Spleen (tissue), 11 donors: ENCODE measurements around the gene PTPN9. TPM values are rescaled to one million over a fixed set of nuclear protein-coding genes. Genes with fewer than 3 reads are reported as not detected.
"Not testable (repeated sequence)": the region's sequence is repeated elsewhere in the genome, so short reads cannot be mapped to it uniquely, and the experiment has no call there.

Experiments
- DNase-seq: peaks from one replicate; pipeline ENCODE4 v3.0.0-alpha.2; 2020
- H3K27ac ChIP-seq, 8 donors: fragments of 200-600 bp; sonication (generic) in 7 of 8; 1 replicate in 4 of 8; 2 replicates in 4 of 8; pipeline versions ENCODE4 v1.5.0 to v1.8.0; 2016 to 2021; ENCODE audit warnings: inconsistent platforms in 4 of 8, mild to moderate bottlenecking in 4 of 8, moderate library complexity in 1 of 8
- H3K27me3 ChIP-seq, 7 donors: fragments of 200-600 bp; sonication (generic) in 6 of 7; replicated peaks in 1 of 7; 1 replicate in 4 of 7; 2 replicates in 3 of 7; pipeline versions ENCODE4 v1.5.0 to v1.8.0; 2016 to 2021; ENCODE audit warnings: inconsistent platforms in 3 of 7, mild to moderate bottlenecking in 1 of 7
- H3K36me3 ChIP-seq, 6 donors: fragments of 200-600 bp; sonication (generic) in 5 of 6; 1 replicate in 4 of 6; 2 replicates in 2 of 6; pipeline versions ENCODE4 v1.5.0 to v1.8.0; 2016 to 2021; ENCODE audit warnings: inconsistent platforms in 2 of 6
- H3K4me1 ChIP-seq, 6 donors: fragments of 200-600 bp; sonication (generic) in 5 of 6; 1 replicate in 3 of 6; 2 replicates in 3 of 6; pipeline versions ENCODE4 v1.5.0 to v1.8.0; 2016 to 2021; ENCODE audit warnings: inconsistent platforms in 3 of 6
- H3K4me3 ChIP-seq, 8 donors: fragments of 200-600 bp; sonication (generic) in 7 of 8; 1 replicate in 4 of 8; 2 replicates in 4 of 8; pipeline versions ENCODE4 v1.5.0 to v1.8.0; 2016 to 2021; ENCODE audit warnings: inconsistent platforms in 4 of 8, mild to moderate bottlenecking in 4 of 8, moderate library complexity in 2 of 8
- H3K9me3 ChIP-seq, 8 donors: fragments of 200-600 bp; sonication (generic) in 7 of 8; 1 replicate in 4 of 8; 2 replicates in 4 of 8; pipeline versions ENCODE4 v1.5.0 to v1.8.0; 2016 to 2021; ENCODE audit warnings: inconsistent platforms in 4 of 8
- CTCF ChIP-seq, 11 experiments: fragments of 200-600 bp in 7 of 11; fragments of 450-650 bp in 4 of 11; sonication (generic) in 4 of 11; IDR thresholded peaks in 8 of 11; conservative IDR thresholded peaks in 3 of 11; 1 replicate in 7 of 11; 2 replicates in 4 of 11; pipeline versions ENCODE4 v1.4.0 to v1.8.0; 2016 to 2021; ENCODE audit warnings: antibody characterized with exemption in 11 of 11, inconsistent platforms in 4 of 11, mild to moderate bottlenecking in 1 of 11
- POLR2A ChIP-seq, 3 donors: fragments of 450-650 bp; IDR thresholded peaks; one replicate each; pipeline ENCODE4 v1.5.1; 2017; ENCODE audit warnings: antibody characterized with exemption in 3 of 3, mild to moderate bottlenecking in 1 of 3
- POLR2AphosphoS5 ChIP-seq, 3 donors: sonication (generic); formaldehyde crosslinking; IDR thresholded peaks; one replicate each; pipeline ENCODE4 v1.5.1; 2017; ENCODE audit warnings: antibody characterized with exemption in 3 of 3
- WGBS, 5 donors: extraction: QIAGEN DNeasy Blood & Tissue Kit in 3 of 5; methylation state at CpG; one replicate each; pipeline versions ENCODE4 v1.1.5 to v1.1.7; 2013 to 2018; 5-methylcytosine and 5-hydroxymethylcytosine counted together
- intact Hi-C: fragments of 100-400 bp; cut with DNase I; formaldehyde crosslinking; loops from one replicate; pipeline ENCODE4 v1.15.0; 2023; ENCODE audit warnings: low total_unique reads
- polyA plus RNA-seq, 3 donors: library from polyadenylated mRNA; stranded (reverse); fragments of 200-250 nt; gene quantifications; one replicate each; pipeline ENCODE4 v1.2.1, GENCODE V29; 2013
- total RNA-seq, 7 donors: library from RNA; depleted of rRNA in 3 of 7; stranded (reverse); fragments of >200 nt in 3 of 7; fragmentation: NEBNext Ultra II Directional in 4 of 7; extraction: Animal tissue kit (Norgen Biotek cat#: 25700) in 4 of 7; gene quantifications; one replicate each; pipeline versions ENCODE4 v1.1.0 to v1.2.1, GENCODE V29; 2016 to 2021
- donor health status: healthy with polysubstance abuse.
- donor health status: DM: no; HTN: no; CAD: no; lungs with moderate emphysema.
- donor health status: DM: no; HTN: no; CAD: no.
- donor health status: Bipolar disorder and iron deficiency.
- donor health status: healthy.
- donor health status: DM: no; HTN: no; CAD: no.
- donor health status: DM: yes; HTN: yes; CAD: no.

Gene PTPN9
- total and polyA plus RNA-seq, 10 donors: 4.6 to 32.5 (median 22.3) TPM

GRCh38 chr15:75508840-75509532, 70.1 kb downstream of the PTPN9 start:
- Histone ChIP-seq H3K4me3 (no peak overlapping the region), H3K27ac (no peak overlapping the region), H3K4me1 (no peaks in the 10 kb centered on the region), H3K9me3 (no peaks in the 10 kb centered on the region), H3K27me3 (no peaks in the 10 kb centered on the region), H3K36me3 (peaks cover 0 to 86% (median 45%) of the 10 kb centered on the region in 6 donors)
- no peak for DNase-seq
- TF ChIP-seq CTCF (IDR thresholded peaks at IDR 0.05 in 8 of 11, conservative IDR thresholded peaks at IDR 0.05 in 3 of 11) (peak in 8 of 11 experiments; percentile 12 to 55 (median 39)), POLR2A (IDR thresholded peaks at IDR 0.05) (no peak)
- 82 to 87% (median 82%) methylated on average over 7 of the region's 7 CpGs for WGBS, 5 donors
- intact Hi-C loops: no loop called here

- peaks cover 0 to 88% (median 36%) of the 10 kb centered on the region in 6 donors for H3K36me3 ChIP-seq
- intact Hi-C loops: no loop called here
Observed at GRCh38 chr15:75502360-75502759, 76.8 kb downstream of the PTPN9 start.

GRCh38 chr15:75493732-75494131, 85.4 kb downstream of the PTPN9 start:
- Histone ChIP-seq H3K36me3 (peaks cover 0 to 92% (median 17%) of the 10 kb centered on the region in 6 donors), H3K4me3 (no peak overlapping the region), H3K27me3 (no peaks in the 10 kb centered on the region), H3K27ac (no peak overlapping the region), H3K9me3 (peaks cover 0 to 8% (median 5%) of the 10 kb centered on the region in 8 donors), H3K4me1 (no peaks in the 10 kb centered on the region)
- no peak for TF ChIP-seq POLR2AphosphoS5 (IDR thresholded peaks at IDR 0.05)
- TF ChIP-seq CTCF (IDR thresholded peaks at IDR 0.05 in 8 of 11, conservative IDR thresholded peaks at IDR 0.05 in 3 of 11): no peak
- no peak for TF ChIP-seq POLR2A (IDR thresholded peaks at IDR 0.05)
- WGBS, 5 donors: 97 to 98% (median 98%) methylated on average over 4 of the region's 4 CpGs
- intact Hi-C loops: no loop called here
- no peak for DNase-seq

More at GRCh38 chr15:75502360-75502759, 76.8 kb downstream of the PTPN9 start:
- Histone ChIP-seq H3K4me1 (no peaks in the 10 kb centered on the region), H3K27ac (no peak overlapping the region), H3K9me3 (no peaks in the 10 kb centered on the region), H3K4me3 (no peak overlapping the region), H3K27me3 (no peaks in the 10 kb centered on the region)
- no peak for DNase-seq
- 95 to 97% (median 96%) methylated on average over 8 of the region's 8 CpGs for WGBS, 5 donors
- TF ChIP-seq CTCF (IDR thresholded peaks at IDR 0.05 in 8 of 11, conservative IDR thresholded peaks at IDR 0.05 in 3 of 11) (no peak), POLR2AphosphoS5 (IDR thresholded peaks at IDR 0.05) (no peak), POLR2A (IDR thresholded peaks at IDR 0.05) (no peak)

- no peak overlapping the region for H3K4me3 ChIP-seq
- H3K27me3 ChIP-seq: no peaks in the 10 kb centered on the region
- intact Hi-C loops: no loop called here
- TF ChIP-seq POLR2AphosphoS5 (IDR thresholded peaks at IDR 0.05): no peak
- no peak for TF ChIP-seq POLR2A (IDR thresholded peaks at IDR 0.05)
- no peak for TF ChIP-seq CTCF (IDR thresholded peaks at IDR 0.05 in 8 of 11, conservative IDR thresholded peaks at IDR 0.05 in 3 of 11)
- no peaks in the 10 kb centered on the region for H3K9me3 ChIP-seq
- 69 to 80% (median 76%) methylated on average over 1 of the region's 1 CpG for WGBS, 5 donors
- DNase-seq: no peak
- H3K36me3 ChIP-seq: peaks cover 0 to 60% (median 17%) of the 10 kb centered on the region in 6 donors
- peak overlapping the region in 1 of 8 donors; percentile 20 for H3K27ac ChIP-seq
- H3K4me1 ChIP-seq: peaks cover 0 to 8% (median 2%) of the 10 kb centered on the region in 6 donors
Observed at GRCh38 chr15:75483961-75484360, 95.2 kb downstream of the PTPN9 start.

GRCh38 chr15:75483556-75483955, 95.6 kb downstream of the PTPN9 start:
- H3K27me3 ChIP-seq, intact Hi-C loops, DNase-seq, H3K4me3 ChIP-seq, H3K9me3 ChIP-seq, H3K4me1 ChIP-seq: not testable (repeated sequence)
- WGBS, 5 donors: 67 to 82% (median 78%) methylated on average over 5 of the region's 5 CpGs
- peak overlapping the region in 2 of 8 donors; percentile 27 to 37 for H3K27ac ChIP-seq
- H3K36me3 ChIP-seq: peaks cover 0 to 60% (median 19%) of the 10 kb centered on the region in 6 donors
